RWPE2 (cell line): ENCODE results near the gene SLC35F3.

ENCODE experiments used
- ATAC-seq: fragments of 200-7000 bp; cut with Tn5 transposase; 3 replicates; pipeline ENCODE4 v1.9.1; 2021; ENCODE audit warnings: low read depth
- DNase-seq: peaks from one replicate; pipeline ENCODE4 v3.0.0-alpha.2; 2020; ENCODE audit warnings: low spot score
- H3K27ac ChIP-seq: fragments of 450-650 bp; 2 replicates; pipeline ENCODE4 v1.5.1; 2017; ENCODE audit warnings: mild to moderate bottlenecking; ENCODE audit not compliant: poor library complexity, severe bottlenecking
- H3K27me3 ChIP-seq: fragments of 250-450 bp; sonication (Bioruptor Pico); 2 replicates; pipeline ENCODE4 v1.5.1; 2021; ENCODE audit warnings: mild to moderate bottlenecking, moderate library complexity; ENCODE audit not compliant: insufficient read depth, poor library complexity, severe bottlenecking
- H3K36me3 ChIP-seq: fragments of 250-450 bp; sonication (Bioruptor Pico); 2 replicates; pipeline ENCODE4 v1.5.1; 2020; ENCODE audit warnings: low read depth, mild to moderate bottlenecking, moderate library complexity
- H3K4me1 ChIP-seq: fragments of 250-450 bp; sonication (Bioruptor Pico); 2 replicates; pipeline ENCODE4 v1.5.1; 2021; ENCODE audit warnings: mild to moderate bottlenecking, moderate library complexity; ENCODE audit not compliant: insufficient read depth, poor library complexity, severe bottlenecking
- H3K4me3 ChIP-seq: fragments of 250-450 bp; sonication (Bioruptor Pico); 2 replicates; pipeline ENCODE4 v1.5.1; 2021; ENCODE audit warnings: mild to moderate bottlenecking, moderate library complexity; ENCODE audit not compliant: severe bottlenecking
- H3K9me3 ChIP-seq: fragments of 250-450 bp; sonication (Bioruptor Pico); 2 replicates; pipeline ENCODE4 v1.5.1; 2021; ENCODE audit warnings: mild to moderate bottlenecking, moderate library complexity; ENCODE audit not compliant: severe bottlenecking
- CTCF ChIP-seq: fragments of 450-650 bp; IDR thresholded peaks from one replicate; pipeline ENCODE4 v1.5.1; 2017; ENCODE audit warnings: mild to moderate bottlenecking, moderate library complexity; ENCODE audit not compliant: poor library complexity, severe bottlenecking

The SLC35F3 gene

GRCh38 chr1:234310460-234310817 is 406.0 kb downstream of the SLC35F3 start:
- Histone ChIP-seq H3K27ac (no peak overlapping the region), H3K27me3 (no peaks in the 10 kb centered on the region), H3K9me3 (no peaks in the 10 kb centered on the region), H3K4me3 (no peak overlapping the region), H3K4me1 (peaks cover 14% of the 10 kb centered on the region), H3K36me3 (no peaks in the 10 kb centered on the region)
- DNase-seq, result no peak
- no peak for ATAC-seq
- TF ChIP-seq CTCF, result no peak

GRCh38 chr1:234311414-234311813 is 406.9 kb downstream of the SLC35F3 start:
- no peak for DNase-seq
- no peak overlapping the region for H3K27ac ChIP-seq
- no peaks in the 10 kb centered on the region for H3K27me3 ChIP-seq
- no peaks in the 10 kb centered on the region for H3K36me3 ChIP-seq
- H3K4me3 ChIP-seq, result no peak overlapping the region
- no peak for ATAC-seq
- no peaks in the 10 kb centered on the region for H3K9me3 ChIP-seq
- no peak for TF ChIP-seq CTCF
- H3K4me1 ChIP-seq, result peaks cover 18% of the 10 kb centered on the region

- Histone ChIP-seq H3K27ac (no peak overlapping the region), H3K36me3 (no peaks in the 10 kb centered on the region), H3K4me3 (no peak overlapping the region), H3K4me1 (peaks cover 18% of the 10 kb centered on the region), H3K9me3 (no peaks in the 10 kb centered on the region), H3K27me3 (no peaks in the 10 kb centered on the region)
- no peak for TF ChIP-seq CTCF
- DNase-seq (no peak), ATAC-seq (no peak)
Observed at GRCh38 chr1:234313171-234313570, 408.7 kb downstream of the SLC35F3 start.

GRCh38 chr1:234315091-234315541 is 410.6 kb downstream of the SLC35F3 start:
- Histone ChIP-seq H3K4me1 (peaks cover 18% of the 10 kb centered on the region), H3K9me3 (no peaks in the 10 kb centered on the region), H3K27me3 (no peaks in the 10 kb centered on the region), H3K36me3 (no peaks in the 10 kb centered on the region), H3K27ac (peak overlapping the region; percentile 48), H3K4me3 (no peak overlapping the region)
- ATAC-seq (peak; percentile 97), DNase-seq (no peak)
- no peak for TF ChIP-seq CTCF

GRCh38 chr1:234315588-234315987 is 411.1 kb downstream of the SLC35F3 start:
- no peak for TF ChIP-seq CTCF
- Histone ChIP-seq H3K27ac (peak overlapping the region; percentile 48), H3K27me3 (no peaks in the 10 kb centered on the region), H3K36me3 (no peaks in the 10 kb centered on the region), H3K4me3 (no peak overlapping the region), H3K9me3 (no peaks in the 10 kb centered on the region), H3K4me1 (peaks cover 16% of the 10 kb centered on the region)
- no peak for DNase-seq
- no peak for ATAC-seq
